A172 (cell line): ENCODE data around the gene ANKRD62. TPM values are rescaled to one million over a fixed set of nuclear protein-coding genes. Genes with fewer than 3 reads are reported as not detected.
"Not testable (repeated sequence)": the region's sequence is repeated elsewhere in the genome, so short reads cannot be mapped to it uniquely, and the experiment has no call there.

Experiments used
- DNase-seq: peaks from one replicate; pipeline ENCODE4 v3.0.0-alpha.2; 2015; ENCODE audit warnings: low spot score
- total RNA-seq: library from RNA; depleted of rRNA; stranded (reverse); fragments of >200 nt; shearing (Covaris generic); gene quantifications from 2 replicates; pipeline ENCODE4 v1.2.3, GENCODE V29; 2014

The ANKRD62 gene
- total RNA-seq, 1 experiment from 2014 or later: not detected

GRCh38 chr18:12098374-12098773 is 4.7 kb downstream of the ANKRD62 start:
- no peak for DNase-seq

- no peak for DNase-seq
Observed at GRCh38 chr18:12099160-12099559, 5.5 kb downstream of the ANKRD62 start.

GRCh38 chr18:12101266-12101665 is 7.6 kb downstream of the ANKRD62 start:
- no peak for DNase-seq

GRCh38 chr18:12102136-12102842 is 8.6 kb downstream of the ANKRD62 start:
- DNase-seq: no peak

GRCh38 chr18:12106471-12106870 is 12.8 kb downstream of the ANKRD62 start:
- DNase-seq: no peak

- no peak for DNase-seq
Observed at GRCh38 chr18:12109836-12110235, 16.2 kb downstream of the ANKRD62 start.

GRCh38 chr18:12113999-12114646 is 20.5 kb downstream of the ANKRD62 start:
- DNase-seq: no peak

- DNase-seq: no peak
Observed at GRCh38 chr18:12119358-12119757, 25.7 kb downstream of the ANKRD62 start.

- DNase-seq: no peak
Observed at GRCh38 chr18:12121175-12122042, 27.8 kb downstream of the ANKRD62 start.

GRCh38 chr18:12122043-12122389 is 28.4 kb downstream of the ANKRD62 start:
- DNase-seq: not testable (repeated sequence)

GRCh38 chr18:12127647-12128046 is 34.0 kb downstream of the ANKRD62 start:
- DNase-seq: not testable (repeated sequence)

- DNase-seq: not testable (repeated sequence)
Observed at GRCh38 chr18:12138831-12139230, 45.2 kb downstream of the ANKRD62 start.

GRCh38 chr18:12140866-12141265 is 47.2 kb downstream of the ANKRD62 start:
- DNase-seq: not testable (repeated sequence)

- DNase-seq: not testable (repeated sequence)
Observed at GRCh38 chr18:12141778-12142177, 48.1 kb downstream of the ANKRD62 start.

- DNase-seq: not testable (repeated sequence)
Observed at GRCh38 chr18:12149431-12149830, 55.8 kb downstream of the ANKRD62 start.

GRCh38 chr18:12154361-12154760 is 60.7 kb downstream of the ANKRD62 start:
- no peak for DNase-seq

GRCh38 chr18:12155996-12156395 is 62.4 kb downstream of the ANKRD62 start:
- DNase-seq: no peak

GRCh38 chr18:12159446-12159845 is 65.8 kb downstream of the ANKRD62 start:
- peak; percentile 3 for DNase-seq

GRCh38 chr18:12162786-12163185 is 69.1 kb downstream of the ANKRD62 start:
- DNase-seq: no peak

GRCh38 chr18:12165038-12165768 is 71.6 kb downstream of the ANKRD62 start:
- no peak for DNase-seq
